ENCODE data around the gene PSEN1. TPM values are rescaled to one million over a fixed set of nuclear protein-coding genes. Genes with fewer than 3 reads are reported as not detected.

Gene PSEN1
- total RNA-seq, 1 donor from 2014 or later: 75.3 TPM

- TF ChIP-seq CTCF (IDR thresholded peaks at IDR 0.05; ENCODE audit: unreplicated experiment): no peak
- H3K36me3 Mint-ChIP-seq (ENCODE audit: low read depth, unreplicated experiment): peaks cover 19% of the 10 kb centered on the region
- H3K4me1 Mint-ChIP-seq (ENCODE audit: unreplicated experiment): no peaks in the 10 kb centered on the region
- H3K9me3 Mint-ChIP-seq (ENCODE audit: unreplicated experiment): no peaks in the 10 kb centered on the region
- no peaks in the 10 kb centered on the region for H3K27me3 Mint-ChIP-seq (ENCODE audit: unreplicated experiment)
- no peak for DNase-seq (ENCODE audit: low spot score)
- H3K4me3 Mint-ChIP-seq (ENCODE audit: unreplicated experiment): peak overlapping the region; percentile 53
- H3K27ac Mint-ChIP-seq (ENCODE audit: unreplicated experiment): no peak overlapping the region
Observed at GRCh38 chr14:73124180-73124894, 12.0 kb upstream of the PSEN1 start.

- H3K4me1 Mint-ChIP-seq (ENCODE audit: unreplicated experiment): no peaks in the 10 kb centered on the region
- no peaks in the 10 kb centered on the region for H3K27me3 Mint-ChIP-seq (ENCODE audit: unreplicated experiment)
- no peak overlapping the region for H3K27ac Mint-ChIP-seq (ENCODE audit: unreplicated experiment)
- no peaks in the 10 kb centered on the region for H3K9me3 Mint-ChIP-seq (ENCODE audit: unreplicated experiment)
- DNase-seq (ENCODE audit: low spot score): no peak
- no peak for TF ChIP-seq CTCF (IDR thresholded peaks at IDR 0.05; ENCODE audit: unreplicated experiment)
- H3K4me3 Mint-ChIP-seq (ENCODE audit: unreplicated experiment): no peak overlapping the region
- H3K36me3 Mint-ChIP-seq (ENCODE audit: low read depth, unreplicated experiment): peaks cover 14% of the 10 kb centered on the region
Observed at GRCh38 chr14:73125169-73125588, 11.1 kb upstream of the PSEN1 start.

- no peak overlapping the region for H3K4me3 Mint-ChIP-seq (ENCODE audit: unreplicated experiment)
- no peak overlapping the region for H3K27ac Mint-ChIP-seq (ENCODE audit: unreplicated experiment)
- H3K9me3 Mint-ChIP-seq (ENCODE audit: unreplicated experiment): no peaks in the 10 kb centered on the region
- no peak for DNase-seq (ENCODE audit: low spot score)
- H3K4me1 Mint-ChIP-seq (ENCODE audit: unreplicated experiment): no peaks in the 10 kb centered on the region
- TF ChIP-seq CTCF (IDR thresholded peaks at IDR 0.05; ENCODE audit: unreplicated experiment): no peak
- peaks cover 14% of the 10 kb centered on the region for H3K36me3 Mint-ChIP-seq (ENCODE audit: low read depth, unreplicated experiment)
- H3K27me3 Mint-ChIP-seq (ENCODE audit: unreplicated experiment): no peaks in the 10 kb centered on the region
Observed at GRCh38 chr14:73125746-73126145, 10.6 kb upstream of the PSEN1 start.

GRCh38 chr14:73133795-73134194 lies 2.5 kb upstream of the PSEN1 start:
- Mint-ChIP-seq H3K36me3 (ENCODE audit: low read depth, unreplicated experiment) (peaks cover 6% of the 10 kb centered on the region), H3K4me1 (ENCODE audit: unreplicated experiment) (peaks cover 9% of the 10 kb centered on the region), H3K27ac (ENCODE audit: unreplicated experiment) (no peak overlapping the region), H3K27me3 (ENCODE audit: unreplicated experiment) (peaks cover 5% of the 10 kb centered on the region), H3K4me3 (ENCODE audit: unreplicated experiment) (no peak overlapping the region), H3K9me3 (ENCODE audit: unreplicated experiment) (no peaks in the 10 kb centered on the region)
- TF ChIP-seq CTCF (IDR thresholded peaks at IDR 0.05; ENCODE audit: unreplicated experiment): no peak
- no peak for DNase-seq (ENCODE audit: low spot score)

- no peak for TF ChIP-seq CTCF (IDR thresholded peaks at IDR 0.05; ENCODE audit: unreplicated experiment)
- peaks cover 11% of the 10 kb centered on the region for H3K36me3 Mint-ChIP-seq (ENCODE audit: low read depth, unreplicated experiment)
- H3K27me3 Mint-ChIP-seq (ENCODE audit: unreplicated experiment): peaks cover 5% of the 10 kb centered on the region
- H3K4me3 Mint-ChIP-seq (ENCODE audit: unreplicated experiment): peak overlapping the region; percentile 93
- peaks cover 9% of the 10 kb centered on the region for H3K4me1 Mint-ChIP-seq (ENCODE audit: unreplicated experiment)
- peak overlapping the region; percentile 88 for H3K27ac Mint-ChIP-seq (ENCODE audit: unreplicated experiment)
- H3K9me3 Mint-ChIP-seq (ENCODE audit: unreplicated experiment): no peaks in the 10 kb centered on the region
- no peak for DNase-seq (ENCODE audit: low spot score)
Observed at GRCh38 chr14:73136085-73136386, 271 bp upstream of the PSEN1 start.
